Gastroesophageal sphincter (tissue), 4 donors: ENCODE results near the gene GABRA5. TPM values are rescaled to one million over a fixed set of nuclear protein-coding genes. Genes with fewer than 3 reads are reported as not detected.

Experiments
- ATAC-seq: fragments of 150-250 bp; one replicate; pipeline ENCODE4 v1.9.1; 2016; ENCODE audit warnings: mild to moderate bottlenecking, moderate library complexity
- H3K27ac ChIP-seq, 4 donors: fragments of 200-600 bp; sonication (generic) in 3 of 4; 1 replicate in 3 of 4; 2 replicates in 1 of 4; pipeline ENCODE4 v1.5.1; 2016 to 2019
- H3K27me3 ChIP-seq: fragments of 200-600 bp; sonication (generic); one replicate; pipeline ENCODE4 v1.5.1; 2019
- H3K36me3 ChIP-seq, 2 donors: fragments of 200-600 bp; sonication (generic); one replicate each; pipeline ENCODE4 v1.5.1; 2019; ENCODE audit warnings: control low read depth in 1 of 2
- H3K4me1 ChIP-seq, 3 donors: fragments of 200-600 bp; sonication (generic); 1 replicate in 2 of 3; 2 replicates in 1 of 3; pipeline ENCODE4 v1.5.1; 2016 to 2019; ENCODE audit warnings: control low read depth in 2 of 3
- H3K4me3 ChIP-seq, 2 donors: fragments of 200-600 bp; sonication (generic); one replicate each; pipeline ENCODE4 v1.5.1; 2019; ENCODE audit warnings: mild to moderate bottlenecking in 1 of 2, moderate library complexity in 1 of 2
- H3K9me3 ChIP-seq, 3 donors: fragments of 200-600 bp; sonication (generic); one replicate each; pipeline ENCODE4 v1.5.1; 2017 to 2019; ENCODE audit warnings: control low read depth in 2 of 3
- CTCF ChIP-seq, 4 experiments: fragments of 200-600 bp in 2 of 4; fragments of 450-650 bp in 2 of 4; sonication (generic) in 1 of 4; IDR thresholded peaks; one replicate each; pipeline ENCODE4 v1.5.1; 2017 to 2019; ENCODE audit warnings: antibody characterized with exemption in 4 of 4, mild to moderate bottlenecking in 2 of 4, moderate library complexity in 2 of 4
- EP300 ChIP-seq: sonication (generic); formaldehyde crosslinking; IDR thresholded peaks from one replicate; pipeline ENCODE4 v1.6.1; 2017; ENCODE audit warnings: antibody characterized with exemption, mild to moderate bottlenecking
- POLR2A ChIP-seq, 2 donors: fragments of 450-650 bp; IDR thresholded peaks; one replicate each; pipeline ENCODE4 v1.6.1; 2017; ENCODE audit warnings: antibody characterized with exemption in 2 of 2, mild to moderate bottlenecking in 2 of 2, moderate library complexity in 1 of 2
- POLR2AphosphoS5 ChIP-seq: sonication (generic); formaldehyde crosslinking; IDR thresholded peaks from one replicate; pipeline ENCODE4 v1.6.1; 2017; ENCODE audit warnings: antibody characterized with exemption
- WGBS, 2 donors: methylation state at CpG; one replicate each; pipeline ENCODE4 v1.1.5; 2018; ENCODE audit warnings: low coverage in 1 of 2; 5-methylcytosine and 5-hydroxymethylcytosine counted together
- total RNA-seq, 4 donors: library from RNA; depleted of rRNA; stranded (reverse); fragments of >200 nt; gene quantifications; one replicate each; pipeline ENCODE4 v1.1.0, GENCODE V29; 2016

GABRA5 gene
- total RNA-seq, 4 donors from 2014 or later: 2.4 to 151 (median 33.7) TPM

GRCh38 chr15:26874774-26875475 lies 8.1 kb downstream of the GABRA5 start:
- H3K4me1 ChIP-seq: peaks cover 0 to 40% (median 0%) of the 10 kb centered on the region in 3 donors
- TF ChIP-seq CTCF (IDR thresholded peaks at IDR 0.05) (no peak), POLR2A (IDR thresholded peaks at IDR 0.05) (no peak), POLR2AphosphoS5 (no peak), EP300 (no peak)
- no peaks in the 10 kb centered on the region for H3K9me3 ChIP-seq
- no peaks in the 10 kb centered on the region for H3K36me3 ChIP-seq
- 42 to 78% methylated on average over 5 of the region's 6 CpGs for WGBS, 2 donors
- peak overlapping the region in 1 of 4 donors; percentile 91 for H3K27ac ChIP-seq
- H3K4me3 ChIP-seq: no peak overlapping the region
- H3K27me3 ChIP-seq: no peaks in the 10 kb centered on the region
- ATAC-seq: no peak

- Histone ChIP-seq H3K4me1 (peaks cover 0 to 40% (median 0%) of the 10 kb centered on the region in 3 donors), H3K4me3 (no peak overlapping the region), H3K27me3 (no peaks in the 10 kb centered on the region), H3K9me3 (no peaks in the 10 kb centered on the region), H3K36me3 (no peaks in the 10 kb centered on the region), H3K27ac (no peak overlapping the region)
- 75 to 84% methylated on average over 8 of the region's 8 CpGs for WGBS, 2 donors
- no peak for TF ChIP-seq POLR2AphosphoS5
- no peak for TF ChIP-seq POLR2A (IDR thresholded peaks at IDR 0.05)
- no peak for TF ChIP-seq CTCF (IDR thresholded peaks at IDR 0.05)
- TF ChIP-seq EP300: no peak
- ATAC-seq: no peak
Measured at GRCh38 chr15:26875476-26875850, 8.6 kb downstream of the GABRA5 start.

GRCh38 chr15:26877831-26878230 lies 11.0 kb downstream of the GABRA5 start:
- H3K4me1 ChIP-seq: peaks cover 0 to 20% (median 0%) of the 10 kb centered on the region in 3 donors
- no peaks in the 10 kb centered on the region for H3K27me3 ChIP-seq
- TF ChIP-seq POLR2A (IDR thresholded peaks at IDR 0.05): no peak
- TF ChIP-seq CTCF (IDR thresholded peaks at IDR 0.05): no peak
- no peak for TF ChIP-seq EP300
- no peak for TF ChIP-seq POLR2AphosphoS5
- no peak overlapping the region for H3K4me3 ChIP-seq
- H3K27ac ChIP-seq: no peak overlapping the region
- WGBS, 2 donors: 64 to 81% methylated on average over 4 to 5 of the region's 10 CpGs
- H3K36me3 ChIP-seq: peaks cover 0 to 5% of the 10 kb centered on the region in 2 donors
- ATAC-seq: no peak
- no peaks in the 10 kb centered on the region for H3K9me3 ChIP-seq

- TF ChIP-seq POLR2A (IDR thresholded peaks at IDR 0.05): no peak
- TF ChIP-seq CTCF (IDR thresholded peaks at IDR 0.05): no peak
- no peak for TF ChIP-seq EP300
- TF ChIP-seq POLR2AphosphoS5: no peak
- Histone ChIP-seq H3K27ac (peak overlapping the region in 1 of 4 donors; percentile 66), H3K9me3 (no peaks in the 10 kb centered on the region), H3K4me1 (peaks cover 0 to 1% (median 0%) of the 10 kb centered on the region in 3 donors), H3K27me3 (no peaks in the 10 kb centered on the region), H3K36me3 (peaks cover 0 to 10% of the 10 kb centered on the region in 2 donors), H3K4me3 (no peak overlapping the region)
- 79 to 86% methylated on average over 2 of the region's 2 CpGs for WGBS, 2 donors
- ATAC-seq: no peak
Measured at GRCh38 chr15:26879706-26880105, 12.8 kb downstream of the GABRA5 start.

- H3K36me3 ChIP-seq: peaks cover 0 to 10% of the 10 kb centered on the region in 2 donors
- TF ChIP-seq CTCF (IDR thresholded peaks at IDR 0.05) (no peak), POLR2A (IDR thresholded peaks at IDR 0.05) (no peak), POLR2AphosphoS5 (no peak), EP300 (no peak)
- no CpG with 5 or more reads among the region's 9 CpGs for WGBS, 2 donors
- H3K4me1 ChIP-seq: no peaks in the 10 kb centered on the region
- no peaks in the 10 kb centered on the region for H3K27me3 ChIP-seq
- H3K27ac ChIP-seq: no peak overlapping the region
- H3K9me3 ChIP-seq: no peaks in the 10 kb centered on the region
- H3K4me3 ChIP-seq: no peak overlapping the region
- no peak for ATAC-seq
Measured at GRCh38 chr15:26882112-26882511, 15.2 kb downstream of the GABRA5 start.
